NCI-H146 treated with DMSO at 0.1 percent for 48 hours (cell line): ENCODE results near the gene MKRN2.
"Not testable (repeated sequence)": the region's sequence is repeated elsewhere in the genome, so short reads cannot be mapped to it uniquely, and the experiment has no call there.

ENCODE experiments used
- DNase-seq: peaks from one replicate; lab custom pipeline; 2025; ENCODE audit not compliant: unreplicated experiment; lab: John Stamatoyannopoulos, UW

The MKRN2 gene

DNA sequence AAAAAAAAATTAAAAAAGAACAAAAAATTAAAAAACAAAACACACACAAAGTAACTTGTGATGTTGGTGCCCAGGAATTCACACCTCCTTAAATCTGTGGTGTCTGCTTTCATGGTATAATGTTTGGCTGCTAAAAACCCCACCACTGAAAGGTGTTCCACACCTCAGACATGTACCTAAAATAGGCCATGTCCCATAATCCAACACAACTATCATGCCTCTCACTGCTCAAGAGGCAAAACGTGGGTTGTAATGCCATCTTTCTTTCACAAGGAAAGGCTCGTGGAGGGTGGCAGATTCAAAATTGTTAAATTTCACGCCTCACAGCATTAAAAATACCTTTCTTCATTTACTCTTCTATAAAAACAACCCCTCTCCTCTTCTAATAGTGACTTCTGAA lies 29.5 kb downstream of the MKRN2 start:
- DNase-seq, result no peak

DNA sequence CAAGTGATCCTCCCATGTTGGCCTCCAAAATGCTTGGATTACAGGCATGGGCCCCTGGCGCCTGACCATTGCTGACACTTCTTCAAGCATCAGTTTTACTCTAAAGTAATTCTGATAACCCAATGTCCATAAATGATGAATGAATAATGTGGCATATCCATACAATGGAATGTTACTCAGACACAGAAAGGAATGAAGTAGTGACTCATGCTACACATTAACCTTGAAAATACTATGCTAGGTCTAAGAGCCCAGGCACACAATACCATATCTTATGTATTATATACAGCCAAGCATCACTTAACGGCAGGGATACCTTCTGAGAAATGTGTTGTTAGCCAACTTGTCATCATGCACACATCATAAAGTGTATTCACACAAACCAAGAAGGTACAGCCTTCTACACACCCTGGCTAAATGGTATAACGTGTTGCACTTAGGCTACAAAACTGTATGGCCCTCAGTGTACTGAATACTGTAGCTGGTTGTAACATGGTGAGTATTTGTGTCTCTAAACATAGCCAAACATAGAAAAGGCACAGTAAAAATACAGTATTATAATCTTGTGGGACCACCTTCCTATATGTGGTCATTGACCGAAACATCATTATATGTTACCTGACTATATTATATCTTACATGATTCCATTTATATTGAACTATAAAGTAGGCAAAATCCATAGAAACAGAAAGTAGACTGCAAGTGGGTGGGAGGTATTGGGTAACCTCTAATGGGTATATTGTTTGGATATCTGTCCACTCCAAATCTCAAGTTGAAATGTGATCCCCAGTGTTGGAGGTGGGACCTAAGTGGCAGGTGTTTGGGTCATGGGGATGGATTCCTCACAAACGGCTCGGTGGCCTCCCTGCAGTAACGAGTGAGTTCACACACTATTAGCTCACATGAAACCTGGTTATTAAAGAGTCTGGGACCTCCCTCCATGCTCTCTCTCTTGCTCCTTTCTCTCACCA lies 31.4 kb downstream of the MKRN2 start:
- peak; percentile 7 for DNase-seq

DNA sequence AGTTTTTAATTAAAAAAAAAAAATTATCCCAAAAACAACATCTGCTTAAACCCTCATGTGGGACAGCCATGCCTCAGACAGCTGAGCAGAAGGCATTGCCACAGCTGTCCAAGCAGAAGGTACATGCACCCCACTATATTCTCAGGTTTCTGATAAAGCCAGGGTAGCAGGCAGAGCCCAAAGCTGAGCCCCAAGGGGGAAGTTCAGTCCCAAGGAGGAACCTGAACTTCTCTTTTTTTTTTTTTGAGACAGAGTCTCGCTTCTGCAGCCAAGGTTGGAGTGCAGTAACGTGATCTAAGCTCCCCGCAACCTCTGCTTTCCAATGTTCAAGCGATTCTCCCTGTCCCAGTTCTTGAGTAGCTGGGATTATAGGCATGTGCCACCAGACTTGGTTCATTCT lies 33.2 kb downstream of the MKRN2 start:
- no peak for DNase-seq

DNA sequence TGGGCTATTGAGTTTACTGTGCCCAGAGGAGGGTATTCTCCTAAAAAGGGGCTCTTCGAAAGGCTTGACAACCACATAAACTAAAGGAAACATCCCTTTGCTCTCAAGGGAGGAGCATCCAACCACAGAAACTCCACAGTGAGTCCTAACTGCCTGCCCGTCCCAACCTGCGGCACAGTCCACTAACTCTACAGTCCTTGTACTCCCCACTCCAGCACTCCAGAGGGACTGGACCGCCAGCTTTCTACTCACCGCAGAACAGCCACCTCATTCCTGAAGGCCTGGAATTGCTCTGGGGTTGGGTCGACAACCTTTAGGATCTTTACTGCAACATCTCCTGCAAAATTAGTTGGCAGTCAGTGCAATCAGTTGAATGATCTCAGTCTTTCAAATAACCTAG lies 34.6 kb downstream of the MKRN2 start:
- no peak for DNase-seq

DNA sequence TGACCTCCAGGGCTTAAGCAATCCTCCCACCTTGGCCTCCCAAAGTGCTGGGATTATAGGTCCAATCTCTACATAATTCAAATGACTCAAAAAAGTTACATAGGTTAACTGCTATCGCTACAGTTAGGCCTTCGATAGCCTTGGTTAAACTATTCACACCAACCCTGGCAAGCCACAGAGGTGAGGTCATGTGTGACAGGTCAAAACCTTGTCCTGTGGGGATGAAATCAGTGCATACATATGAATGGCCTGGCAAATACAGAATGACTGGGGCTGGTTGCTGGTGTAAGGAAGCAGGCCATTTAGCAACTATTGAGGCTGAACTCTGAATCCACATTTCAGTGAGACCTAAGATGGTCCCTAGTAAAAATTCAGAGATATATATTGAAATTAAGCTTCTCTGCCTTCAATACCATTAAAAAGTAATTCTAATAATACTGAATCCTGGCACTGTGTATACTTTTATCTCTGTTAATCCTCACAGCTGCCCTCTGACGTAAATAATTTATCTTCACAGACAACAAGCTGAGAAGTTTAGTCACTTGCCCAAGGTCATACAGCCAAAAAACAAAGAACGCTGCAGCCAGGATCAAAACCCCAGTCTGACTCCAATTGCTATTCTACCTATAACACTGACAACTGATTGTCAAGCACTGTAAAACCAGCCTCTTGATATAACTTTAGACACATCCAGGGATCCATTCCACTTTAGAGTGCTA lies 35.3 kb downstream of the MKRN2 start:
- no peak for DNase-seq

DNA sequence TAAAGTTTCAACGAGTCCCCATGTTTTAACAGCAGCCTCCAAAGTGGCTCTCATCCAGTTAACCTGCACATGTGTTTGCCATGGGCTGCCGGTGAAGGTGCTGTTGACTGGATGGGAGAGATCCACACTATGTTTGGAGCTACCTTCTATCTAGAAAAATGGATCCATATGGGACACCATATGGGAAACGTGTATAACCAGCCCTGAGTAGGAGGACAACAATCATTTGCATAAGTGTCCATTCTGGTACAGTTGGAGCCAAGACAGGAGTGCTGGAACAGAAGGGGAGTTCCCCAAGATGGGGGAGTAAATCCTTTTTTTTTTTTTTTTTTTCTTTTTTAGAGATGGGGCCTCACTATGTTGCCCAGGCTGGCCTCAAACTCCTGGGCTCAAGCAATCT lies 36.6 kb downstream of the MKRN2 start:
- DNase-seq, result no peak

DNA sequence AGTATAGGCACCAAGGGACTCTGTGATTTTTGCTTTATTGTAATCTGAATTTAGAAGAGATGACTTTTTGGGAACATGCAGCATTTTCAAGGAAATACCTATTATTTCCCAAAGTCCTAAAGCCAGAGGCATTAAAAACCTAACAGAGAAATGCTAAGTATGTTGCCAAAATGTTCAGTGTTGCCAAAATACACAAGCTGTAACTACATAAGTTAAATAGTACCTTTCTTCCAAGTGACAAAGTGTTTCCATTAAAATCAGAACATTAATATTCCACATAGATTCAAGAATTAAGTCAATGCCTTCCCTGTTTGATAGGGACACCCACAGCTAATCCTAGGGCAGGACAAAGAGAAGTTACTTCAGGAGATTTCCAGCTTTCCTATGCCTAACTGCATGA lies 42.0 kb downstream of the MKRN2 start:
- no peak for DNase-seq

DNA sequence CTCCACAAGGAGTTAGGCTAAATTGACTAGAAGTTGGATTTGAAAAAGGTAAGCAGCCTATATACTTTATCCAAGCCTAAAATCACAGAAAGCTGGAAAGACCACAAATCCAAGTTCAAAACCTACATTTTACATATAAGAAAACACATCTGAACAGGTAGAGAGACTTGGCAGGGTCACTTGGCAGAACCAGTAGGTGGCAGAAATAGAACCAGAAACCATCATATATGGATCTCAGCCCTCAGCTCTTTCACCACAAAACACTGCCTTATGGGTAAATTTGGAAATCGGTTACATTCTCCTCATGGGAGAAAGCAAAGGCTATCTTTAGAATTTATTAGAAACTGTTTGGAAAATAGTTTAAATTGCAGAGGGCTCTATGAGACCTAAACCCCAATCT lies 44.2 kb downstream of the MKRN2 start:
- DNase-seq, result no peak

DNA sequence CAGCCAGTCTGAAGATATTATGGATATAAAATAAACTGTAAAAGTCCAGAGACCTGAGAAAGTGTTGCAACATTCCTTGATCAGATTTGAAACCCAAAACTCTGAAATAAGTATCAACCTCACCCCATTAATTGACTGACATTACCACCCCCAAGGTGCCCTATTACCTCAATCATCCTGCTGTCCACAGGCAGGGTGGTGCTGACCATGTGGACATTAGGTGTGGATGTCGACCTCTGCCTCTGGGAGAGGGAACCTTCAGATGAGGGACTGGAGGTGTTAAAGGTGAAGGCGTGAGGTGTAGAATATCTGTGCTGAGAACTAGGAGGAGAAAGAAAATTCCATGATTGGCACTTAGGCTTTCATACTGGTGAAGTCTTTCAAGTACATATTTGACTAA lies 47.1 kb downstream of the MKRN2 start:
- no peak for DNase-seq

DNA sequence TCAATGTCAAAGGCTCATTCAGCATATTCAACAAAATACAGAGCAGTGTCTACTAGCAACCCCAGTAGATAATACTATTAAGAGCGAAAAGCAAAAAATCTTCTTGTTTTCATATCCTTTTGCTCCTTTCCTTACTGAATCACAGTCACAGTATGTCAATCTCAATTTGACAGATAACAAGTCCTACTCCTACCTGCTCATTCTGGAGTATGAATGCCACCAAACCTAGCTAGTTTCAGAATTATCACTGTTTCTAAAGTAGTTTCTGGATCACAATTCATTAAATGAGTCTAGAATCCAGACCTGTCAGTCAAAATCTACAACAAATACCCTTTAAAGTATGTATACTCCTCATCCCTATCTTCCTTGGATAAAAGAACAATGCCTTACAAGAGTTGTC lies 51.5 kb downstream of the MKRN2 start:
- no peak for DNase-seq

DNA sequence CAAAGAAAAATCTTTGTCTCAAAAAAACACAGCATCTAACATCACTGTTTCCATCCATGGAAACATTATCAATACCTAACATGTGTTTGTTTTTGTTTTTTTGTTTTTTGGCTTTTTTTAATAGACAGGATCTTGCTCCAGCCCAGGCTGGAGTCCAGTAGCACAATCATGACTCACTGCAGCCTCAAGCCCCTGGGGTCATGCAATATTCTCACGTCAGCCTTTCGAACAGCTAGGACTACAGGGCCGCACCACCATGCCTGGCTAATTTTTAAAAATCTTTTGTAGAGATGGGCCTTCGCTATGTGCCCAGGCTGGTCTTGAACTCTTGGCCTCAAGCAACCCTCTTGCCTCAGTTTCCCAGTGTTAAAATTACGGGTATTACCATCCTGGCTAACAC lies 54.2 kb downstream of the MKRN2 start:
- no peak for DNase-seq

DNA sequence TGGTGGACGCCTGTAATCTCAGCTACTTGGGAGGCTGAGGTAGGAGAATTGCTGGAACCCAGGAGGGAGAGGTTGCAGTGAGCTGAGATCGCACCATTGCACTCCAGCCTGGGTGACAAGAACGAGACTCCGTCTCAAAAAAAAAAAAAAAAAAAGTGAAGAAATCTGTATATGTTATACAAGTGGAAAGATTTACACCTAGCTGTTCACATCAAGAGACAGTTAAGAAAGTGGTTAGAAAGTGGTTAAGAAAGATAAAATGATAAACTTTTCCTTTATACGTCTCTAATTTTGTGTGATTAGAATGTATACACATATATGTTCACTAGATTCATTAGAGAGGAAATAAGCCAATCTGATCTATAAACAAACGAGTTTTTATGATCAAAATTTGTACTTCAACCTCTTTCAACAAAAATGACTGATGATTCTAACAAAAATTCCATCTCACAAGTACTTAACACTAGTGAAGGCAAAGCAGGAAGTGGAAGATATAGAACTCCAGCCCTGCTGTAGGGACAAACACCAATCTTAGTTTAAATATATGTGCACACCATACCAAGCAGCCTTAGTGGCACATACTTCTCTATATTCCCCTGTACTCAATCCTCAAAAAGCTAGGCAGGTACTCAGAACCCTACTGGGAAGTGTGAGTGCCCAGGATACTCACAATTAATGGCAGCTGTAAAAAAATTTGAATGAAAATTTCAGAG lies 55.8 kb downstream of the MKRN2 start:
- DNase-seq, result no peak

DNA sequence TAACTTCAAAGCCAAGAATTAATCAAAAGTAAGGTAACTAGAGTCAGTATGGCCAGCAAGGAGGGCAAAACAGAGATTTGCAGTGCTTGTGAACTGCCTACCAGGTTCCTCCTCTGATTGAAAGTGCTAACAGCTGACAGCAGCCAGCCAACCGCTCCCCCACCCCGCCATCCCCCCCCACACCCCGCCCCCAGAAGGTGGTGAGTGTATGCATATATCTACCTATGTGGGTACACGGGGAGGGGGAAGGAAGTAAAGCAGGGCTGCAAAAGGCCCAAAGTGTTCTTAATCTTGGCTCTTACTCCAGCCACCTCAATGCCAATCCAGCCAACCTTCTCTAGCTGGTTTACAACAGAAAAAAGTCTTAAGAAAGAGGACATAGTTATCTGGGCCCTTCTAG lies 56.4 kb downstream of the MKRN2 start:
- no peak for DNase-seq

DNA sequence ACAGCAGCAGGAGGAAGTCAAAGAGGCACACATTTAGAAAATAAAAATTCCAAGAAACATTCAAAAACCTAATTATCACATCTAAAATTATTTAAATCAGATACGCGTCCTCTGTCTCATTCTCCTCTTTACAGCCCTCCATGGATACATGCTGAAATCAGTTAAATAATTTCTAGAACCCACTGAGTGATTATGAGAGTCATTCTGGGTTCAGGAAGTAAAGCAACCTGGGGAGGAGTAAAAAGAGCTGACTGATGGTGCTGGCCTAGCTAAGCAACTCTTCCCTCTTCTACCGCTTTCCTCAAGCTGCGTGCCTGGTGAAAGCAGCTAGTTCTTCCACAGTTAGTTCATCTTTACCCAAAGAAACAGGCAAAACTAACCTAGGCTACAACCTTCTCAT lies 58.4 kb downstream of the MKRN2 start:
- no peak for DNase-seq

DNA sequence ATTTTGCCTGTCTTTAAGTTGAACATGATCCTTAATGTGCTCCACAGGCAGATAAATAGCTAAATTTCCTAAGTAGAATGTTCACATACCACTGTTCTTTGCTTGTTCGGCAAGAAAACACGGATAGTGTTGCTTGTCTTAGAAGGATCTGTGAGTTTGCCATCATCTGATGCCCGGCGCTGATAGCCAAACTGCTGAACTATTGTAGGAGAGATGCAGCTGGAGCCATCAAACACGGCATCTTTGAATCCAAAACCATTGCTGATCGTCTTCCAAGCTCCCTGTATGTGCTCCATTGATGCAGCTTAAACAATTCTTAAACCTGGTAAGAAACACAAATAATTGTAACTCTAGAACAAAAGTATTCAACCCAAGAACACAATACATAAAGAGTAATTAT lies 61.5 kb downstream of the MKRN2 start:
- no peak for DNase-seq

DNA sequence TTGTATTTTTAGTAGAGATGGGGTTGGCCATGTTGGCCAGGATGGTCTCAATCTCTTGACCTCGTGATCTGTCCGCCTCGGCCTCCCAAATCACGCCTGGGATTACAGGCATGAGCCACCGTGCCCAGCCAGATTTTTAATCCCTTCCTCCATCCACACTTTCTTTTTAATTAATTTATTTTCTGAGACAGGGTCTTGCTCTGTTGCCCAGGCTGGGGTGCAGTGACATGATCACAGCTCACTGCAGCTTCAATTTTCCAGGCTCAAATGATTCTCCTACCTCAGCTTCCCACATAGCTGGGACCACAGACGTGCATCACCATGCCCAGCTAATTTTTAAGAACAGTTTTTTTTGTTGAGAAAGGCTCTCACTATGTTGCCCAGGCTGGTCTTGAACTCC lies 63.4 kb downstream of the MKRN2 start:
- no peak for DNase-seq

DNA sequence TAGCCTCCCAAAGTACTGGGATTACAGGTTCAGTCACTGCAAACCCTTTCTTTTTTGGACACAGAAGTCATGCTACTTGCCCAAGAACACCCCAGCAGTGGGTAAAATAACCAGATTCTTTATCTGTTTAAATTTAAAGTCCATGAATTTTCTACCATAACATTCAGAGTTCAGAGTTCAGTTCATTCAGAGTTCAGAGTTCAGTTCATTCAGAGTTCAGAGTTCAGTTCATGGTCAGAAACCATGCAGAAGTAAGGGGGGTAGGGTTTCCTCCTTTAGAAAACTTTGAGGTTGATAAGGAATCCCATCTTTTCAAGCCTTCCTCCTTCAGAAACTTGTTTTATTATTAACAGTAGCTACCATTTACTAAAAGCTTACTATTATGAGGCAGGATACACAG lies 63.8 kb downstream of the MKRN2 start:
- DNase-seq, result no peak

DNA sequence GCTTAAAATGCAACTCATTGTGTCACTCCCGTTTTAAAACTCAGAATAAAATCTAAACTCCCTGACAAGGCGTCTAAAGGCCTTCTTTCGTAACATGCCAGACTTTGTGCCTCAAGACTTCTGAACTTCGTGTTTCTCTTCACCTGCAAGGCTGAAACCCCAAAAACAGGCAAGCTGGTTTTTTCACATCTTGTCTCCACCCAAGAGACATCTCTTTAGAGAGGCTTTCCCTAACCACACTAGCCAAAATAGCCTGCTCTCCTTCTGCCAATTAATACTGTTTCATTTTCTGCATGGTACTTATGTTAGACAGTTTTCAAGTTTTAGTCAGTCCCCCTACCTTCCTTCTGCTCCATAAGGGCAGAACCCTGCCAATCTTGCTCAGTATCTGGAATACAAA lies 65.4 kb downstream of the MKRN2 start:
- no peak for DNase-seq

DNA sequence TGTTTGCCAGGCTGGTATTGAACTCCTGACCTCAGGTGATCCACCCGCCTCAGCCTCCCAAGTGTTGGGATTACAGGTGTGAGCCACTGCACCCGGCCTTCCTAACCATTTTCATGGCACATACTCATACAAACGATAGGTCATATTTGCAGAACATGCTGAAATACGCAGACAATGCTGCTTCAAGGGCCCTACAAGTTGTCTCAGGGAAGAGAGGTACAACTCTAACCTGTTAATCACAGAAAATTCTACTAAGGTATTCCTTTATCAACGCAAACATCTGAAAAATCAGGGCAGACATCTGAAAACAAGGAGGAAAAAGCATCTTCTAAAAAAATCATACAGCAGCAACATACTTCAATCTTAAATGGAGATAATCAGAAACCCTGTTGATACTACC lies 67.2 kb downstream of the MKRN2 start:
- no peak for DNase-seq

DNA sequence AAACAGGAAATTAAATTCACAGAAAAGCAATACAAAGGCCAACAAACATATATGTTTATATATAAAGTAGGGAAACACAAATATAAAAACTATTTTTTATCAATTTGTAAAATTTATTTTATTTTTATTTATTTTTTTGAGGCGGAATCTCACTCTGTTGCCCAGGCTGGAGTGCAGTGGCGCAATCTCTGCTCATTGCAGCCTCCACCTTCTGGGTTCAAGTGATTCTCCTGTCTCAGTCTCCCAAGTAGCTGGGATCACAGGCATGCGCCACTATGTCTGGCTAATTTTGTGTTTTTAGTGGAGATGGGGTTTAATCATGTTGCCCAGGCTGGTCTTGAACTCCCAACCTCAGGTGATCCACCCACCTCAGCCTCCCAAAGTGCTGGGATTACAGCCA lies 68.1 kb downstream of the MKRN2 start:
- not testable (repeated sequence) for DNase-seq

DNA sequence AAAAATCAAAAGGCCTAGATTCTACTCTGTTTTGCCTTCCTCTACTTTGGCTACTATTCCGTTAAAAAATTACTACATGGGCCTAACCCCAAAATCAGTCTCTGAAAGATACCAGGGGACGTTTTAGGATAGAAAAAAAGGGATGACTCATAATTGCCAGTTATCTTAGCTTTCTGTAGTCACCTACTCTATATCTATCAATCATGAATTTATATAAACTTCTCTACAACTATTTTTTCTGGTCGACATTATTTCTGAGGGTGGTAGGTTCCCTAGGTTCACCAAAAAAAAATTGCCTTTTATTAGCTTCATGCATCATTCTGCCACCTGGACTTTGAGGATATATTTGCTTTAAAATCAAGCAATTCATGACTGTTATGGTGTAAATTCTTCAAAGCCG lies 70.5 kb downstream of the MKRN2 start:
- no peak for DNase-seq

DNA sequence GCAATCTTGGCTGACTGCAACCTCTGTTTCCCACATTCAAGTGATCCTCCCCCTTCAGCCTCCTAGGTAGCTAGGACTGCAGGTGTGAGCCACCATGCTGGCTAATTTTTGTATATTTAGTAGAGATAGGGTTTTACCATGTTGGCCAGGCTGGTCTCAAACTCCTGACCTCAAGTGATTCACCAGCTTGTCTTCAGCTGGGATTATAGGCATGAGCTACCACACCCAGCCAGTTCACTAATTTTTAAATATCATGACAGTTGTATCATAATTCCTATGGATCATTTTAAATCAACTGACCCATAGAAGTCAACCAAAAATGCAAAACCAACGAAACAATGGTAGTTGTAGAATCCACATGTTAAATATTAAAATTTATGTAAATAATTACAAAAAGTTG lies 71.9 kb downstream of the MKRN2 start:
- no peak for DNase-seq
